Effector memory CD4-positive, alpha-beta T cell (primary cell): ENCODE results near the gene PES1.

Experiments used
- DNase-seq, 3 donors: peaks; one replicate each; pipeline ENCODE4 v3.0.0-alpha.2; 2020
- H3K27ac ChIP-seq: 2 replicates; pipeline ENCODE4 v1.7.0; 2013; ENCODE audit warnings: mild to moderate bottlenecking, low read length, moderate library complexity; ENCODE audit not compliant: insufficient read depth, poor library complexity, severe bottlenecking
- H3K27me3 ChIP-seq: replicated peaks from 2 replicates; pipeline ENCODE4 v1.7.0; 2013; ENCODE audit warnings: mild to moderate bottlenecking, low read length; ENCODE audit not compliant: insufficient read depth, control insufficient read depth, poor library complexity, severe bottlenecking
- H3K36me3 ChIP-seq: 2 replicates; pipeline ENCODE4 v1.7.0; 2013; ENCODE audit warnings: mild to moderate bottlenecking, low read length, moderate library complexity; ENCODE audit not compliant: control insufficient read depth, insufficient read depth
- H3K4me1 ChIP-seq: 2 replicates; pipeline ENCODE4 v1.7.0; 2013; ENCODE audit warnings: low read length, mild to moderate bottlenecking; ENCODE audit not compliant: control insufficient read depth, insufficient read depth, poor library complexity, severe bottlenecking
- H3K4me3 ChIP-seq: 2 replicates; pipeline ENCODE4 v1.7.0; 2013; ENCODE audit warnings: low read length, low read depth, mild to moderate bottlenecking; ENCODE audit not compliant: insufficient read depth, poor library complexity, severe bottlenecking
- H3K9me3 ChIP-seq: 2 replicates; pipeline ENCODE4 v1.7.0; 2013; ENCODE audit warnings: mild to moderate bottlenecking, low read length, moderate library complexity; ENCODE audit not compliant: control insufficient read depth

Gene PES1

GRCh38 chr22:30580896-30581295 lies 10.8 kb downstream of the PES1 start:
- H3K9me3 ChIP-seq, result no peaks in the 10 kb centered on the region
- no peak overlapping the region for H3K4me3 ChIP-seq
- no peaks in the 10 kb centered on the region for H3K27me3 ChIP-seq
- H3K36me3 ChIP-seq, result peaks cover 98% of the 10 kb centered on the region
- H3K27ac ChIP-seq, result no peak overlapping the region
- DNase-seq, result no peak
- no peaks in the 10 kb centered on the region for H3K4me1 ChIP-seq

- peaks cover 79% of the 10 kb centered on the region for H3K36me3 ChIP-seq
- H3K4me1 ChIP-seq, result peaks cover 5% of the 10 kb centered on the region
- no peaks in the 10 kb centered on the region for H3K9me3 ChIP-seq
- H3K4me3 ChIP-seq, result no peak overlapping the region
- H3K27me3 ChIP-seq, result no peaks in the 10 kb centered on the region
- DNase-seq, result no peak
- no peak overlapping the region for H3K27ac ChIP-seq
These were observed 13.2 kb downstream of the PES1 start for GRCh38 chr22:30578481-30578880.

GRCh38 chr22:30575859-30576258 lies 15.9 kb downstream of the PES1 start:
- Histone ChIP-seq H3K36me3 (peaks cover 53% of the 10 kb centered on the region), H3K9me3 (no peaks in the 10 kb centered on the region), H3K4me3 (no peak overlapping the region), H3K27me3 (no peaks in the 10 kb centered on the region), H3K4me1 (peaks cover 5% of the 10 kb centered on the region), H3K27ac (no peak overlapping the region)
- no peak for DNase-seq

- Histone ChIP-seq H3K27me3 (no peaks in the 10 kb centered on the region), H3K36me3 (peaks cover 45% of the 10 kb centered on the region), H3K4me3 (no peak overlapping the region), H3K27ac (no peak overlapping the region), H3K4me1 (peaks cover 5% of the 10 kb centered on the region), H3K9me3 (no peaks in the 10 kb centered on the region)
- no peak for DNase-seq
These were observed 16.6 kb downstream of the PES1 start for GRCh38 chr22:30574997-30575671.

- Histone ChIP-seq H3K9me3 (no peaks in the 10 kb centered on the region), H3K27me3 (no peaks in the 10 kb centered on the region), H3K27ac (no peak within 1 kb of the TSS), H3K4me1 (peaks cover 5% of the 10 kb centered on the region), H3K4me3 (no peak within 1 kb of the TSS), H3K36me3 (peaks cover 37% of the 10 kb centered on the region)
- DNase-seq, result no peak
These were observed 17.4 kb downstream of the PES1 start, which contains the start of gene GAL3ST1 for GRCh38 chr22:30574095-30574981. Gene GAL3ST1, minus strand, starts transcription at chr22:30574665. Its CDS starts 17,273 bp downstream, at chr22:30557392.

GRCh38 chr22:30573594-30574094 lies 18.1 kb downstream of the PES1 start:
- peaks cover 5% of the 10 kb centered on the region for H3K4me1 ChIP-seq
- H3K36me3 ChIP-seq, result peaks cover 31% of the 10 kb centered on the region
- H3K4me3 ChIP-seq, result no peak overlapping the region
- H3K9me3 ChIP-seq, result no peaks in the 10 kb centered on the region
- H3K27me3 ChIP-seq, result no peaks in the 10 kb centered on the region
- no peak for DNase-seq
- no peak overlapping the region for H3K27ac ChIP-seq

GRCh38 chr22:30572840-30573593 lies 18.7 kb downstream of the PES1 start:
- H3K4me1 ChIP-seq, result peaks cover 5% of the 10 kb centered on the region
- no peaks in the 10 kb centered on the region for H3K9me3 ChIP-seq
- no peak overlapping the region for H3K4me3 ChIP-seq
- no peaks in the 10 kb centered on the region for H3K27me3 ChIP-seq
- no peak for DNase-seq
- H3K36me3 ChIP-seq, result peaks cover 25% of the 10 kb centered on the region
- H3K27ac ChIP-seq, result no peak overlapping the region

GRCh38 chr22:30572210-30572609 lies 19.5 kb downstream of the PES1 start:
- H3K4me1 ChIP-seq, result peaks cover 5% of the 10 kb centered on the region
- no peaks in the 10 kb centered on the region for H3K27me3 ChIP-seq
- H3K36me3 ChIP-seq, result peaks cover 16% of the 10 kb centered on the region
- H3K27ac ChIP-seq, result no peak overlapping the region
- no peaks in the 10 kb centered on the region for H3K9me3 ChIP-seq
- H3K4me3 ChIP-seq, result no peak overlapping the region
- no peak for DNase-seq

GRCh38 chr22:30569674-30570202 lies 22.0 kb downstream of the PES1 start:
- Histone ChIP-seq H3K4me1 (peaks cover 1% of the 10 kb centered on the region), H3K9me3 (no peaks in the 10 kb centered on the region), H3K4me3 (no peak overlapping the region), H3K27me3 (no peaks in the 10 kb centered on the region), H3K36me3 (no peaks in the 10 kb centered on the region), H3K27ac (no peak overlapping the region)
- no peak for DNase-seq
